Measurements from ENCODE around the gene SEZ6. TPM values are rescaled to one million over a fixed set of nuclear protein-coding genes. Genes with fewer than 3 reads are reported as not detected.
"Not testable (repeated sequence)": the region's sequence is repeated elsewhere in the genome, so short reads cannot be mapped to it uniquely, and the experiment has no call there.

The SEZ6 gene
- total RNA-seq, 1 donor from 2014 or later: not detected

DNA sequence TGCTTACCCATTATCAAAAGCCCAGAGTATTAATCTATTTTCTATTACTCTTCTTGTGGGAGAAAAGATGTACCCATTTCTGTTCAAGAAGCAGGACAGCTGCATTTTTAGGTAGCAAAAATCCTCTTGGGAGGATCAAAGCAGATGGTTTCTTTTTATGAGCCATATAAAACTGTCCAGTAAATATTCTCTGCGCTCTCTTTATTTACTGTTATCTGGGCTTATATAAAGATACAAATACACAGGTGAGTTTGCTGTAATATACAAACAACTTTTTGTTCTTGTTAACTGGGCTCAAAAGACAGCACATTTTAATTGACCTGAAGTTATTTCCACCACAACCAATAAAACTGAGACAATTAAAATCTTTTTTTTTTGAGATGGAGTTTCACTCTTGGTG lies 64.6 kb downstream of the SEZ6 start:
- DNase-seq (ENCODE audit: low spot score): no peak
- no peak for ATAC-seq

DNA sequence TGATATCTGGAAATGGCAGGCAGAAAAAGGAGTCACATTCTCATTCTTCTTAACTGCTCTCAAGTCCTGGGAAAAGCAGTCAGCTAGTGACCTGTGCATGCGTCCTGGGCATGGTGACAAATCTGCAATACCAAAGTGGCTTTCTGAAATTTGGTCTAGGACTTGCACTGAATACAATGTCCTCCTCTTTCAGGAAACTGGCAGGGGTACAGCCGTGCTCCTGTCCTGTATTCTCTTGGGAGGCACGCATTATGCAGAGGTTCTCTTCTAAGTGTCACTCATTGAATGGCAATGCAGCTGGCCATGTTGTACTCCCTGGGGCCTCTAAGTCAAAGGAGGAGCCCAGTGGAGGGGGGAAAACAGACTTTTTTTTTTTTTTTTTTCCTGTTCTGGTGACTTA lies 65.2 kb downstream of the SEZ6 start:
- peak; percentile 75 for ATAC-seq
- peak; percentile 81 for DNase-seq (ENCODE audit: low spot score)

DNA sequence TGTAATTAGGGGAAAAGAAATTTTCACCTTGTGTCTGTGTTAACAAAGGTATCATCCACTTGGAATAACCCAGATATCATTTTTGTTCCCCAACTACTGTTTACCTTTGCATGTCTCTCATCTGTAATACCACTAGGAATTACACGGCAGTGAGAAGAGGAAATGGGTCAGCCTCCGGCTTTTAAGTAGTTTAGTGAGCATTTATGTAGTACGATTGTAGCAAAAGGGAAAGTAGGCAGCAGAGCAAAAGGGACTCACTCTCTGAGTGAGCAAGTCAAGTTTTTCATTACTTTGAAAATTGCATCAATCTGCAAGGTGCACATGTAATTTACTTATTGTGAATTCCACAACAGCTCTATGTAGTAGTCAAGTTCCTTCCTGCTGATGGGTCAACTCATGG lies 65.7 kb downstream of the SEZ6 start:
- DNase-seq (ENCODE audit: low spot score) (no peak), ATAC-seq (no peak)

DNA sequence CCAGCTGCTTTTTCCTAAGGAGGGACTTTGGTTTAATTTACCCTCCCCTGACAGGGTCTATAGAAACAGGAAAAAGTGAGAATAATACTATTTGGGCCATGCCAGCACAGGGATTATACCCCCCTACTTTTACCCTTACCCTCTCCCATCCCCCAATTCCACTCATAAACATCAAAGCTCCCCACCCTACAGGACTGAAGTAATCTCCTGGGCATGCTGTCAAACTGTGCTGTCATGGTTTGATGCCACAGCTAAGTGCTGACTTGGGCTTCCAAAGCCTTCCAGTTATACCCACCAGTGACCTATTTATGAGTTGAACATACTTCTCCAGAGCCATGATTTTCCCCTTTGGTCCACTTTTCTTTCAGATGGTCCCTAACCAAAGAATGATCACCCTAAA lies 67.3 kb downstream of the SEZ6 start:
- peak; percentile 60 for ATAC-seq
- no peak for DNase-seq (ENCODE audit: low spot score)

DNA sequence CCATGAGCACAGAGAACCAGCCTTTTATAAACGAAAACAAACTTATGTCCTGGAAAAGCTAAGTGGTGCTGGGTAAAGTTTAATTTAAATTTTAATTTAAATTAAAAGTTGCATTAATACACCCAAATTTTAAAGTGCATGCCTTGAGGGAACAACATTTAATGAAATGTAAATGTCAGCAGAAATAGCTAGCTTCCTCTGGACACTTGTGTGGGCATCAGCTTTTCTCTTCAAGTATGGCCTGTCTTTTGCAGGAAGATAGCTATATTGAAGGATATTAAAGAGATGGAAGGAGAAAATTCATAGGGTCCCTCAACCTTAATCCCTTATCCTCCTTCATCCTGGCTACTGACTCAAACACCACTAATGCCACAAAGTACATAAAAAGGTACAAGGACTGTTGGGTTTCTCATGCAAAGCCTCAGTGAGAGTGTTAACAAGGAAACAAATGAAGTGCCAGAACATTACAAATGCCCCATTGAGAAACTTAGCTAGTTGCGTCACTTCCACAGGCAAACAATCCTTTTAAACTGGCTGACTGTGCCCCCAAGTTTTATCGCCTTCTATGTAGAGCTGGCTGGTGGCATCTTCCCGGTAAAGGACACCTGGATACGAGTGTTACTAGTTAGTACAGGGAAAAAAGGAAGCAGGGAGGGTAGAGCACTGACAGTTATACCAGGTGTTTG lies 68.6 kb downstream of the SEZ6 start:
- DNase-seq (ENCODE audit: low spot score): peak; percentile 71
- ATAC-seq: peak; percentile 66

DNA sequence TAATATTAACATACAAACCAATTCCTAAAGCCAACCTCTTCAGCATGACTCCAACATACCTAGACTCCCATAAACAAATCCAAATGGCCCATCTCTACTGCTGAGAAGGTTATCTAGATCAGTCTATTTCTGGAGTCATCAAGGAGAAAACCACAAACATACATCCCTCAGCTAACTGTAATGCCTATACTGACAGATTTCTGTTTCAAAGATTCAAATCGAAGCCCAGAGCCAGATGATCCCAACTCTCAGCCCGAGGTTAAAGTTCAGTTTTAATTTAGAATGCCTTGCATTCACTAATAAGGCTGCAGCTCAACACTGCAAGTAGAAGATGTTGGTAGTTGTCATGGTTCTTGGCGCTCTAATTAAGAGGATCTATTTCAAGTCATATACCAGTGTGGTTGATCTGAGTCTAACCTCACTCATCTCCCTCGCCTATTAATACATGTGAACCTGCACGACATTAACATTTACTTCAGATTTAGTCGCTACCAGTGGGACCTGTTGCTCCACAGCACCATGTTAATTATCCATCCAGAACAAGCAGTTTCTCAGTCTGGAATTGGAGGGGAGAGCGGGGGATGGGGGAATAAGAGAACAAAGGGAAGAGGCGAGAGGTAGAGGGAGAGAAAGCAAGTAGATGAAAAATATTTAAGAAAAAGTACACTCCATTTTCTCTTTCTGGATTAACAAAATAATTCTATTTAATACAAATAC lies 69.9 kb downstream of the SEZ6 start:
- no peak for DNase-seq (ENCODE audit: low spot score)
- peak; percentile 7 for ATAC-seq

DNA sequence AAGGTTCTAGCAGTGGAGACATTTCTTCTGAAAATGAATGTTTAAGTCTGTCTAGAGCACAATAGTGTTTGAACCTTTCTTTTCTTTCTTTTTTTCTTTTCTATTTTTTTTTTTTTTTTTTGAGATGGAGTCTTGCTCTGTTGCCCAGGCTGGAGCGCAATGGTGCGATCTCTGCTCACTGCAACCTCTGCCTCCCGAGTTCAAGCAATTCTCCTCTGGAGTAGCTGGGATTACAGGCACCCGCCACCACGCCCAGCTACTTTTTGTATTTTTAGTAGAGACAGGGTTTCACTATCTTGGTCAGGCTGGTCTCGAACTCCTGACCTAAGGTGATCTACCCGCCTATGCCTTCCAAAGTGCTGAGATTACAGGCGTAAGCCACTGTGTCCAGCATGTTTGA lies 71.3 kb downstream of the SEZ6 start:
- not testable (repeated sequence) for ATAC-seq; DNase-seq (ENCODE audit: low spot score)

DNA sequence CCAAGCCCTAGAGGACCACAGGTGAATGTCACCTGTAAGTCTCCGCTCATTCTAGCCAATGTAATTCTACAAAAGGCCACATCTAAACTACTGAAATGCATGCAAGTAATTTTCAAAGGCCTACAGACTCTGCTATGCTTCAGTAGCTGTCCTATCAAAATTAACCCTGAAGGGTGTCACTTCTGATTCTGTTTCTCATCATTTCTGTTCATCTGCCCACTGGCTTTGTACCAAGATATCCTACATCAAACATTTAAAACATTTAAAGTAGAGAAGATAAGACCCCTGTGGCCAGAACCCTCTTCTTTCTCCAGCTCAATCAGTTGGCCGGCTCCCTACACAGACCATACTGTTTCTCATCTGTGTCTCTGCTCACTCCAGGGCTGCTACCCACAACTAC lies 76.0 kb downstream of the SEZ6 start:
- no peak for ATAC-seq

DNA sequence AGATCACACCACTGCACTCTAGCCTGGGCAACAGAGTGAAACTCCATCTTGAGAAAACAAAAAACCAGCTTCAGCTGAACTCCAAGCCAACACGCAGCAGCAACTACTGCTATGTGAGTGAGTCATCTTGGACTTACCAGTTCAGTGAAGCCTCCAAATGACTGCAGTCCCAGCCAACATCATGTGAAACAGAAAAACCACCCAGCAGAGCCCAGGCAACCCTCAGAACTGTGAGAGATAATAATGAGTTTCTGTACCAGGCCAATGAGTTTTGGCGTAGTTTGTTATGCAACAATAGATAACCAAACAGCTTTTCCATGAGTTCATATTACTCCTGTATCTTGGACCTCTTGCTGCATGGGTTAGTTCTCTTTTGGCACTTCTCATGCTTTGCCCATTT lies 77.8 kb downstream of the SEZ6 start:
- ATAC-seq (no peak), DNase-seq (ENCODE audit: low spot score) (no peak)

More for the DNA sequence above, 76.0 kb downstream of the SEZ6 start:
- DNase-seq (ENCODE audit: low spot score): no peak

DNA sequence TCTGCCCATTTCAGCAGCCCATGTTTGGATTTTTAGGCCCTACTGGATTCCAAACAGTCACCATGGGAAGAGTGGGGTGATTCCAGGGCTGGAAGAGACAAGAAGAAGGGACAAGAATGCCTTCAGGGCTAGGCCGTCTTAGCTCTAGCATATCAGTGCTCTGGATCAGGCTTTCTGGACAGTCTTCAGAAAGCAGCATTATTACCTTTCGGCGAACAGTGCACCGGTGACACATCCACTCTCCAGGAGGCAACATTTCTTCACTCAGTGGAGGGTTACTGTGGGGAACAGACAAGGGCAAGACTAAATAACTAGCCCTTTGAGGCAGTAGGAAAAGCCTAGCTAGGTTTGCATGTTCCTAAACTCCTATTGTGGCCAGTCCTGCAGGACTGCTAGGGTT lies 79.0 kb downstream of the SEZ6 start:
- ATAC-seq (no peak), DNase-seq (ENCODE audit: low spot score) (no peak)

DNA sequence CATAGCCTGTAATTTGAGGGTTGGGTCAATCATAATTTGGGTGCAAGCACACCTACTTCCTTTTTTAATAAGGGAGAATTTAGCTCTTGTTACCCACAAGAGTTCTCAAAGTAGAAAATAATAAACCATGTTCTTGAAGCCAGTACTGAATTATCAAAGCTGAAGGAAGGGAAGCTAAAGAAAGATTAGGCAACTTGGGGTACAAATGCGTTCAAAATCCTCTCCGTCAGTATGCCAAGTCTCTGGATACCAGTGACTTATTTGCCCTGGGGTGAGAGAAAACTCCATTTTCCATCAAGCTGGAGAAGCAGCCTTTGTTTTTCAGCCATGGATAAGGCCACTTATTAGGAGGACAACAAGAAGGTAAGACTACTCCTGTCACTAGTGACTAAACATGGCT lies 79.5 kb downstream of the SEZ6 start:
- no peak for ATAC-seq
- no peak for DNase-seq (ENCODE audit: low spot score)

DNA sequence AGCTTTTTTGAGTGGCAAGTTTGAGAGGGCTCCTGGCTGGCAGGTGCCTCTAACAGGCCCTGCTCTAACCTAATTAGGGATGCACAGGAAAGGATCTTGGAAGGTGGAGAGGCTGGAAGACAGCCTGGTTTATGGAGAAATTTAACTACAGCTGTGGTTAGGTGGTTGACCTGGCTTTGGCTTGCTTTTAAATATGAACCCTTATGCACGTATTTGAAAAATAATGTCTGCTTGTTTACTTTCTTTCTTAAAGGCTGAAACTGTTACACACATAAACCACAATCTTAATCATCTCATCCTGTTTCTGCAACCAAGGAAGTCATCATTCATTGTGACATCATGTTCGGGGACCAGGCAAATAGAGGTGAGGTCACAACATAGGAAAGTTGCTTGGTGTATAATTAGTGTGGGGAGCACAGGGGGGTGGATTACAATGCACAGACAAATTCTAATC lies 79.9 kb downstream of the SEZ6 start:
- DNase-seq (ENCODE audit: low spot score) (no peak), ATAC-seq (peak; percentile 35)

DNA sequence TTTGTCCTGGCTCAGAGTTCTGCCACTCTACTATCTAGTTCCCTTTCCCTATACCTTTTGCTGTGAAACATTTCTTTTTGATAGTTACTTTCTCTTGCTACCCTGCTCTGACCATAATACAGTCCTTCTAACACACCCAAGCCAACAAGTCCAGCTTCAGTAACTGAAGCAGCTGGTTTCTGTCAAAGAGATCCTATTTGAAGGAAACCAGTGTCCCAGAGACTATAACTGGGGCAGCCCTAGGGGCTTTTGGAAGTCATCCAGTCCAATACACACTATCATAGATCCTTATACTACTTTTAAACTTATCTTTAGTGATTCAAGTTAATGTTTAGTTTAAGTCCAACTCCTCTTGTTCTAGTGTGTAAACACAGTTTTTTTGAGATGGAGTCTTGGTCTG lies 85.6 kb downstream of the SEZ6 start:
- ATAC-seq (no peak), DNase-seq (ENCODE audit: low spot score) (no peak)

DNA sequence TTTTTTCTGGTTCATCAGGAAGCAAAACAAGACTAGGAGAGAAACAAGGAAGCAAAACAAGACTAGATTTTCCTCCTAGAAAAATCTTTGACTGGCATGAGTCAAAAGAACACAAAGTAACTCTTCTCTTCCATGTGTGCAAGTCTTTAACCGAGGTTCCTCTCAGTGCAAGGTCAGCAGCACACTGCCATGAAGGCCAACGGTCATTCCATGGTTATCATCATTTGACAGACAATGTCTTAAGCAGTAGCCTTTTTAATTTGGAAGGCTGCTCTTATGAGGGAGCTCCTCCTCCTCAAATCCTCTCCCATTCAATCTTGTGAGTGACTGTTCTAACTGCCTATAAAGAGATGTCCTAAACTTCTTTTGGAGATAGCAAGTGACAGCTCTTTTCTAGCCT lies 87.5 kb downstream of the SEZ6 start:
- no peak for DNase-seq (ENCODE audit: low spot score)
- ATAC-seq: no peak

DNA sequence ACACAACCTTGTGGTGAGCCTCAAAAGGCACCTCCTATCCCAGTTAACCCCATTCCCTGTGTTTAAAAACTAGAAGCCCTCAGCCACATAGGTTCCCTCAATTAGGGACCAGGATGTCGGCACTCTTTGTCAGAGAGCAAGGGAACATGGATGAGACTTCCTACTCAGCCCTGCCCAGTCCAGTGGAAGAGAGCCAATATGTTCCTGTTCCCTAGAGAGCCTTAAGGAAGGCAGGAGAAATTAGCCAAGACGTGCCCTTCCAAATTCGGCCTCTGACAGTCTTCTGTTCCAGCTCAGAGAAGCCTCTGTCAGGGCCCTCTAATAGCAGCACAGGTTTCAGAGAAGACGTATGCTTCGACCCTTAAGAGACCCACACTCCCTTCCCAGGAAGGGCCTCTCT lies 88.4 kb downstream of the SEZ6 start:
- no peak for ATAC-seq

DNA sequence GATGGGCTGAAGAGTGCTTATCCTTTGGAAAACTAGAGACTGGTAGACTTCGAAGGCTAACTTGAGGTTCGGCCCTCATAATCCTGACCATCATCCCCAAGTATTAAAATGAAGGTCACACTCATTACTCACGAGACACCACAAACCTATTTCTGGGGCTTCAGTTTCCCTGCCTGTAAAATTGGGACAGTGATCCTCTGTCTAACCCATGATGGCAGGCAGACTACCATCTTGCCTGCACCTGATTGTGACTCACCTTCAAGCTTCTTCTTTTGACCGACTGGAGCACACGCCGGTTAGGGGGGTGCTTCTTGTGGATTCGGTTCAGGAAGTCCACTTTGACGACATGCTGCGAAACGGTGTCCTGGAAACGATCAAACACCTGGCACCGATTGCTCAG lies 88.8 kb downstream of the SEZ6 start:
- no peak for ATAC-seq
- no peak for DNase-seq (ENCODE audit: low spot score)

More for the DNA sequence above, 88.4 kb downstream of the SEZ6 start:
- DNase-seq (ENCODE audit: low spot score): no peak

DNA sequence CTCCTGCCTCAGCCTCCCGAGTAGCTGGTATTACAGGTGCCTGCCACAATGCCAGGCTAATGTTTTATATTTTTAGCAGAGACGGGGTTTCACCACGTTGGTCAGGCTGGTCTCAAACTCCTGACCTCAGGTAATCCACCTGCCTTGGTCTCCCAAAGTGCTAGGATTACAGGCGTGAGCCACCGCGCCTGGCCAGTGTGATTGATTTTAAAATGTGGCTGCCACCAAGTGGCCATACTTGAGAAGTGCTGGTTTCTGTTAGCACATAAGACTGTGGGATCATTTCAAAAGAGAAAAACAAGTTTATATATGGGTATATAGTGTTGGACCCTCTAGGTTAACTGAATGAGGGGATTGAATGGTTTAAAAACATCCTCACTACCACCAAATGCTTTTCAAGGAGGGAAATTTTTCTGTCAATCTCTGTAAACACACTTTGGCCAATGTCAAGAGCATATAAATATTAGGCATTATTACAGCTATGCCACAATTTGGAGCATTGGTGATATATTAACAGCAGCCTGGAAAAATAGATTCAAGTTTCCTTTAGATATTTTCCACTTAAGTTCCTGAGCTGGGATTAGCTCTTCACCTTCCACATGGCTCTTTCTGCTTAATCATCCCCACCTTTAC lies 89.4 kb downstream of the SEZ6 start:
- DNase-seq (ENCODE audit: low spot score) (no peak), ATAC-seq (peak; percentile 73)

DNA sequence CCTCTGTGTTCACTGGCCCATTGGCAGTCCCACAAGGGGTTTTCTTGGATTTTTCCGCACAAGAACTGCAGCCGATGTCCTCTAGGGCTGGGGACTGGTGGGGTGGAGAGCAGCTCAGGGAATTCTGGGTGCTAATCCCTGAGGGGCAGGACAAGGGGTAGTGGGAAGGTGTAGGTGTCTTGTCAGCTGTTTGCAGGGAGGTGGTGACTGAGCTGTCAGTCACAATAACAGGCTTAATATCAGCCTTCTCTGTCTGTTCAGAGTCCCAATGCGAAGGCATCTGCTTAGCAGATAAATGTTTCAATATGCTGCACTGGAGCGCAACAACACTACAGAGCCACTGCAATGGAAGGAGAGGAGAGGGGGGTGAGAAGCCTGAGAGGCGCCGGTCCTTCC lies 92.9 kb downstream of the SEZ6 start:
- no peak for ATAC-seq
- DNase-seq (ENCODE audit: low spot score): no peak

DNA sequence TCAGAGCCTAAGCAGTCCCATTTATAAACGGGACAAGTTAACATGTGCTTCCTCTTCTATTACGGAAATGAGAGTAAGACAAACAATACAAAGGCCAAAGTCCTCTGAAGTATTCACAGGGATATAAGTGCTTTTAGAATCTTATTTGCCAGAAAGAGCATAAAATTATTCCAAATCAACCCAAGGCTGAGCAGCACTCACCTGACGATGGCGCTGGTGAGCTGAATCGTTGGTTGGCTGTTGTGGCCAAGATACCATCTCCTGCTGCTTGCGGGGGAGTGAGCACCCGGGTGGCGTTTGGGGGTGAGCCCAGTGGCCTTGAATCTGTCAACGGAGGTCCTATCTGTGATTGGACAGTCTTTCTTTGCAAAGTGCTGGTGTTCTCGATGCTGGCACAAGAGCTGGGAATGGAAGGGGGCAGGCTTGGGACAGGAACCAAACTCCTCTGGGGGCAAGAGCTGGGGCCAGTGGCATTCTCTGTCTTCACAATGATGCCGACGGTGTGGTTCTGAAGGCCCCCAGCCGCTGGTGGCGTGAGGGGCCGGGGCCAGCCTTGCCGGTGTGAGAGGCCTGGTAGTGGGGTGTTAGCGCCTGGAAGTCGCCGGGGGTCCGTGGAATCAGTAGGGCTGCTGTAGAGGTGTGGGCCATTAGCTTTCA lies 93.4 kb downstream of the SEZ6 start:
- no peak for DNase-seq (ENCODE audit: low spot score)
- peak; percentile 65 for ATAC-seq

DNA sequence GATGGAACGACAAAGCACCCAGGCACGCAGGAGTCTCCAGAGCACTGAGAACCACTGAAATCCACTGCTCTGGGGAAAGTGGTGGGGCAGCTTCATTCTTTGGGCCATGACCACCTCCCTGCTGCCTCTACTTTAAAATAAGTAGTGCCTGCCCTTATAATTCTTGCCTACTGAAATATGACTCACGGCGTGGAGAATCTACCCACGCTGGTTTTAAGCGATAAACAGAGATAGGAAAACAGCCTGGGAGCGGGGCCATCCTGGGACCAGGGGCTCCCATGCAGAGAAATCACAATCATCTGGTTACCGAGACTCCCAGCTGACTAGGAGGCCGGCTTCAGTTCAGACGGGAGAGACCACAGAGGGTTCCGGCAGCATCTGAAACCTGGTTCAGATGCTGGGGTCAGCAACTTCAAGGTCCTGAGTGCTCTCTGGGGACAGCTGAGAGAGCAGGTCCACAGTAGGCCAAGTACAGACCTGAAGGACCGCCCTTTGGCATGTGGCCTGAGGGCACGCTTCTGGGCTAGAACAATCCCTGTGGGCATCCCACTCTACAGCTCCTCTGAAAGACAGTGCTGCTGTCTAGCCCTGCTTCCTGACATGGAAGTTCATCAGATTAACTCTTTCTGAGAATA lies 94.3 kb downstream of the SEZ6 start:
- ATAC-seq: no peak
- no peak for DNase-seq (ENCODE audit: low spot score)

DNA sequence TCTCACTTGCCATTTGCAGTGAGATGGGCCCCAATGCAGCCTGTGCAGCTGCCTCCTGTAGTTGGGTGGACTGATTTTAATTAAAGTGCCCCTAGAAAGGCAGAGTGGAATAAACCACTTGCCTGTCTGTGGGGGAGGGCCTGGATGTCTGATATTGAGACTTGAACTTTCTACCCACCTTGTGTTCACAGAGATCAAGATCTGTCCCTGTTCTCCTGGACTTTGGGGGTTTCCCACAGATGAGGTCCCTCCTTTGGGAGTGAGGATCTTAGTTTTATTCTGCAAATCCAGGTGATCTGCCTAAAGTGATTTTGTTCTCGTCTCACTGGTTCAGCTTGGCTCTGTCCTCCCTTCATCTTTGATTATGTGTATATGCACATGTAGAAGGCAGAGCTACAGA lies 95.3 kb downstream of the SEZ6 start:
- ATAC-seq: no peak
- DNase-seq (ENCODE audit: low spot score): no peak
